ENCODE results near the gene RGPD8. TPM values are rescaled to one million over a fixed set of nuclear protein-coding genes. Genes with fewer than 3 reads are reported as not detected.

The RGPD8 gene
- total RNA-seq, 1 donor from 2014 or later: 6.1 TPM

DNA sequence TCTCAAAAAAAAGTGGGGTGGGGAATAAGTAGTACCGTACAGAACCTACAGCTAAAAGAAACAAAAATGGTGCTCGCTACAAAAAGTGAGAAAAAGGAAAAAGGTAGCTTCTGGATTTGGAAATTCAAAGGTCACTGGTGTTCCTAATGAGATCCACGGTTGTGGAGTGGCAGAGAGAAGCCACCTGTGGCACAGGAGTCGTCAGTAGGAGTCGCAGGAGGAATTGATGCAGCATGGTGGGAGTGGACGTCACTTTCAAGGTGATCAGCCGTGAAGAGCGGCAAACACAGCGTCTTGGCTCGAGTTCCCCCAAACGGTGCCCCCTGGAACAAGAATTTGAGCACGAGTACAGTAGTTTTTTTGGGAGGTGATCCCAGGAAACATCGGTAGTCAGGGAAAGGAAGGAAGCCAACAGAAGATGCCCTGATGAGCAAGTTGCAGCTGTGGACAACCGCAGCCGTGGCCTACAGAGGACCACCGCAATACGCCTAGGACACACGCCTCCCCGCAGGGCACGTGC, 47.1 kb upstream of the RGPD8 start:
- Histone ChIP-seq H3K27me3 (ENCODE audit: control insufficient read depth, insufficient read depth, low read length) (no peaks in the 10 kb centered on the region), H3K36me3 (ENCODE audit: control insufficient read depth, insufficient read depth, low read length) (peaks cover 2% of the 10 kb centered on the region), H3K4me3 (ENCODE audit: low read depth, low read length) (peak overlapping the region; percentile 78)
- peak; percentile 32 for TF ChIP-seq CTCF (IDR thresholded peaks at IDR 0.05; ENCODE audit: insufficient read depth, low read length, severe bottlenecking)
- no peak for FAIRE-seq
- no peak for DNase-seq (ENCODE audit: low read depth)

GRCh38 chr2:112476434-112476833, 43.0 kb upstream of the RGPD8 start:
- no peak overlapping the region for H3K4me3 ChIP-seq (ENCODE audit: low read depth, low read length)
- no peak for FAIRE-seq
- no peaks in the 10 kb centered on the region for H3K27me3 ChIP-seq (ENCODE audit: control insufficient read depth, insufficient read depth, low read length)
- no peak for TF ChIP-seq CTCF (IDR thresholded peaks at IDR 0.05; ENCODE audit: insufficient read depth, low read length, severe bottlenecking)
- no peaks in the 10 kb centered on the region for H3K36me3 ChIP-seq (ENCODE audit: control insufficient read depth, insufficient read depth, low read length)
- DNase-seq (ENCODE audit: low read depth): no peak

GRCh38 chr2:112474844-112475486, 41.5 kb upstream of the RGPD8 start:
- no peaks in the 10 kb centered on the region for H3K36me3 ChIP-seq (ENCODE audit: control insufficient read depth, insufficient read depth, low read length)
- H3K27me3 ChIP-seq (ENCODE audit: control insufficient read depth, insufficient read depth, low read length): no peaks in the 10 kb centered on the region
- TF ChIP-seq CTCF (IDR thresholded peaks at IDR 0.05; ENCODE audit: insufficient read depth, low read length, severe bottlenecking): no peak
- no peak for FAIRE-seq
- no peak for DNase-seq (ENCODE audit: low read depth)
- H3K4me3 ChIP-seq (ENCODE audit: low read depth, low read length): no peak overlapping the region

GRCh38 chr2:112472547-112473263, 39.3 kb upstream of the RGPD8 start:
- no peak for DNase-seq (ENCODE audit: low read depth)
- FAIRE-seq: no peak
- TF ChIP-seq CTCF (IDR thresholded peaks at IDR 0.05; ENCODE audit: insufficient read depth, low read length, severe bottlenecking): no peak
- no peak overlapping the region for H3K4me3 ChIP-seq (ENCODE audit: low read depth, low read length)
- no peaks in the 10 kb centered on the region for H3K27me3 ChIP-seq (ENCODE audit: control insufficient read depth, insufficient read depth, low read length)
- H3K36me3 ChIP-seq (ENCODE audit: control insufficient read depth, insufficient read depth, low read length): no peaks in the 10 kb centered on the region

DNA sequence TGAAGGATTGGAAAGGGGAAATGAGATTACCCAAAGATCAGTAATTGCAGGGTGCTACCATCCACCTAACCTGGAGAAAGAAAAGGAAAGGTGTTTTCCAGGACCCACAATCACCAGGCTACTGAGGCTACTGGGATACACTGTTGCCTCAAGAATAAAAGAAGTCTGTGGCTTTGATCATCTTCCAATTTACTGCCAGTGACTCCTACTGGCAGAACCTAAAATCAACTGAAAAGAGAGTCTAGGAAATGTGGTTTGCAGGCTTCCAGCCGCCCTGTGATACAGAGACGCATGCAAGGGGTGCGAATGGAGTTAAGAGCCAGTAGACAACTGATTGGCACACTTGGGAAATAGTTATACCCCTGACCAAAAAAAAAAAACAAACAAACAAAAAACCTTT, 31.9 kb upstream of the RGPD8 start:
- no peak overlapping the region for H3K4me3 ChIP-seq (ENCODE audit: low read depth, low read length)
- no peaks in the 10 kb centered on the region for H3K36me3 ChIP-seq (ENCODE audit: control insufficient read depth, insufficient read depth, low read length)
- peak; percentile 33 for TF ChIP-seq CTCF (IDR thresholded peaks at IDR 0.05; ENCODE audit: insufficient read depth, low read length, severe bottlenecking)
- FAIRE-seq (no peak), DNase-seq (ENCODE audit: low read depth) (peak; percentile 24)
- H3K27me3 ChIP-seq (ENCODE audit: control insufficient read depth, insufficient read depth, low read length): no peaks in the 10 kb centered on the region

Measured in bronchial epithelial cell (primary cell).